AG10803 (cell line): Measurements from ENCODE around the gene EYS.
"Not testable (repeated sequence)": the region's sequence is repeated elsewhere in the genome, so short reads cannot be mapped to it uniquely, and the experiment has no call there.

Experiments
- DNase-seq: peaks from one replicate; pipeline ENCODE4 v3.0.0; 2010; ENCODE audit warnings: low read depth
- H3K4me3 ChIP-seq: 2 replicates; pipeline ENCODE4 v1.5.1; 2011; ENCODE audit warnings: mild to moderate bottlenecking, low read length, control low read depth
- TF ChIP-seq, protein P1 (sequence below): conservative IDR thresholded peaks from 2 replicates; pipeline ENCODE4 v1.5.1; 2011; ENCODE audit warnings: mild to moderate bottlenecking, low read length, control low read depth, inconsistent platforms

The EYS gene

GRCh38 chr6:63803371-63803770 is 1903.7 kb downstream of the EYS start:
- TF ChIP-seq, protein P1, sequence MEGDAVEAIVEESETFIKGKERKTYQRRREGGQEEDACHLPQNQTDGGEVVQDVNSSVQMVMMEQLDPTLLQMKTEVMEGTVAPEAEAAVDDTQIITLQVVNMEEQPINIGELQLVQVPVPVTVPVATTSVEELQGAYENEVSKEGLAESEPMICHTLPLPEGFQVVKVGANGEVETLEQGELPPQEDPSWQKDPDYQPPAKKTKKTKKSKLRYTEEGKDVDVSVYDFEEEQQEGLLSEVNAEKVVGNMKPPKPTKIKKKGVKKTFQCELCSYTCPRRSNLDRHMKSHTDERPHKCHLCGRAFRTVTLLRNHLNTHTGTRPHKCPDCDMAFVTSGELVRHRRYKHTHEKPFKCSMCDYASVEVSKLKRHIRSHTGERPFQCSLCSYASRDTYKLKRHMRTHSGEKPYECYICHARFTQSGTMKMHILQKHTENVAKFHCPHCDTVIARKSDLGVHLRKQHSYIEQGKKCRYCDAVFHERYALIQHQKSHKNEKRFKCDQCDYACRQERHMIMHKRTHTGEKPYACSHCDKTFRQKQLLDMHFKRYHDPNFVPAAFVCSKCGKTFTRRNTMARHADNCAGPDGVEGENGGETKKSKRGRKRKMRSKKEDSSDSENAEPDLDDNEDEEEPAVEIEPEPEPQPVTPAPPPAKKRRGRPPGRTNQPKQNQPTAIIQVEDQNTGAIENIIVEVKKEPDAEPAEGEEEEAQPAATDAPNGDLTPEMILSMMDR, result no peak
- H3K4me3 ChIP-seq, result no peak overlapping the region
- DNase-seq, result no peak

- TF ChIP-seq, protein P1, result peak; percentile 84
- H3K4me3 ChIP-seq, result no peak overlapping the region
- DNase-seq, result peak; percentile 26
Observed at GRCh38 chr6:63802606-63803206, 1904.3 kb downstream of the EYS start.

DNA sequence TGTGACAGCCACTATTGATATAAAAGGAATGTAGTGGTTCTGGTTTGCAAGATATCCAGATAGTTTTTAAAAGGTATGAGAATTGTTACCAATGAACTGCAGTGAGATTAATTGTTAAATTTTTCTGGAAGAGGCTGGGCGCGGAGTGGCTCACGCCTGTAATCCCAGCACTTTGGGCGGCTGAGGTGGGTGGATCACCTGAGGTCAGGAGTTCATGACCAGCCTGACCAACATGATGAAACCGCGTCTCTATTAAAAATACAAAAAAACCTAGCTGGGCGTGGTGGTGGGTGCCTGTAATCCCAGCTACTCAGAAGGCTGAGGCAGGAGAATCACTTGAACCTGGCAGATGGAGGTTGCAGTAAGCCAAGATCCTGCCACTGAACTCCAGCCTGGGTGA is 1906.6 kb downstream of the EYS start:
- not testable (repeated sequence) for DNase-seq

GRCh38 chr6:63799813-63800212 is 1907.2 kb downstream of the EYS start:
- no peak for DNase-seq
- TF ChIP-seq, protein P1, result no peak
- no peak overlapping the region for H3K4me3 ChIP-seq

More for the DNA sequence above, 1906.6 kb downstream of the EYS start:
- not testable (repeated sequence) for H3K4me3 ChIP-seq

- DNase-seq, result no peak
- no peak overlapping the region for H3K4me3 ChIP-seq
- TF ChIP-seq, protein P1, result no peak
Observed at GRCh38 chr6:63799313-63799712, 1907.7 kb downstream of the EYS start.

DNA sequence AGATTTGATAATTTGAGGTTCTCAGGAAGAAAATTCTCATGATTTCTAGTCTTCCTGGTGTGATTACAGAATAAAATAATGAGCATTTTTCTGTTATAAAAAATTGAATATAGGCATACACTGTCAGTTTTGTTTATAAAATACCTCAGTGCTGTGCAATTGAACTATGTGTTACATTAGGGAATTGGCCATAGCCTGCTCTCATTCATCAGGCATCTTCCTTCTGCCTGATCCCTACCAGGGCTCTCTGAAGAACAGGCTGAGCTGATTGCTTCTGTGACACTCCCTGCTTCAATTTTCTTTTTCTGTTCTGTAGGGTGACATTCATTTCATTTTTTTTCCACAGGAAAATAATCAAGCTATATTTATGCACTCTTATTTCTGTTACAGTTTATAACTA is 1908.6 kb downstream of the EYS start:
- TF ChIP-seq, protein P1, result no peak
- H3K4me3 ChIP-seq, result no peak overlapping the region
- DNase-seq, result no peak

- H3K4me3 ChIP-seq, result no peak overlapping the region
- no peak for DNase-seq
- TF ChIP-seq, protein P1, result no peak
Observed at GRCh38 chr6:63797721-63798120, 1909.3 kb downstream of the EYS start.

DNA sequence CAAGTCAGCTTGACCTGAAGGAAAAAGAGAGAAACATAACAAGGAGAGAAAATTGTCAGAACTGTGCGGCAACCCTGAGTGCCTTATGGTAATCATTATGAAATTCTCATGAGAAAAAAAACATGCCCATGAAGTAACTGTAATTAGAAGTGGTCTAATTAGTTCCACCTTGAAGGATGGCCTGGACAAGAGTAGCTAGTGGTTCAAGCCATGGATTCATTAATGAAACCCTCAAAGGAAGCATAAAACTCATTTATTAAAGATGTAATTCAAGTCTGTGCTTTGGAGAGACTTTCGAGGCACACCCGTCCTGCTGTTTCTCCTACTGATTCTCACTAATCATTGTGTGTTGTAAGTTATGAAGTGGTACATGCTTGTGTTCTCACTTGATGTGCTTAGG is 1911.2 kb downstream of the EYS start:
- DNase-seq, result no peak
- TF ChIP-seq, protein P1, result no peak
- H3K4me3 ChIP-seq, result no peak overlapping the region
